ENCODE data around the gene RPTOR.
A peak's percentile ranks its signal among the peaks of the same experiment; 100 is the strongest.

The RPTOR gene

DNA sequence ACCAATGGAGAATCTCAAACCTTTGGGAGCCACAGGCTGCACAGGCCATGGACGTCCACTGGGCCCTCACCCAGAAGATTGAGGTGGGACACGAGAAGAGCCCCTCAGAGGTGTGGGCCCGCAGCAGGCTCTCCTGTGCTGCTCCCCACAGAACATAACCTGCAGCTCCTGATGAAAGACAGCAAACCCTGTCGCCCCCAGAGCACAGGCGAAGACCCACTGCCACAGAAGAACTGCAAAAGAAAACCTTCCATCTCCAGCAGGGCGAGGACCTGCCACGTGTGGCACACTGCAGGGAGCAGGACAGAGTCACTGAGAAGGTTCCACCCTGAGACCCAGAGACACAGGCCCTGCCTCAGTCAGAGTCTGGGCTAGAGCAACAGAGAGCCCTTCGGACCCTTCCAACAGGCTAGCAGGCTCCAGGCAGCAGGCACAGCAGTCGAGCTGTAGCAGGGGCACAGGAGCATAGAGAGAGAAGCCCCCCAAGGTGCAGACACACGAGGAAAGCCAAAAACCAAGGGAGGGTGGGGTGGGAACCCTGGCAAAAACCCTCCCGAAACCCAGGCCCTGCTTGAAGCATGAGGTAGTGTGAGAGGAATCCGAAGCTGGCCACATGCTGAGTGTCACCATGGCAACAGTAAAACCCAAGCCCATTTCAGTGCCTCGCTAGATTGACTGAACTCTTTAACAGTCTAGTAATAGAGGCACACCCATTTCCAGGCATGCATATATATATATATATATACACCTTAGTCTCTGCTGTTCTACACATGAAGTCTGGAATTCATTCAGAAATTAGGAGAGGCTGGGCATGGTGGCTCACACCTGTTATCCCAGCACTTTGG is 387.0 kb downstream of the RPTOR start:
- ATAC-seq (replicated peaks; ENCODE audit: extremely low read depth, poor library complexity, severe bottlenecking) (no peak), DNase-seq (ENCODE audit: low spot score in 2 of 2) (no peak)
- no peak overlapping the region for H3K4me3 Mint-ChIP-seq
- no peaks in the 10 kb centered on the region for H3K9me3 Mint-ChIP-seq
- H3K4me1 Mint-ChIP-seq: peaks cover 10% of the 10 kb centered on the region
- peaks cover 17% of the 10 kb centered on the region for H3K36me3 Mint-ChIP-seq (ENCODE audit: insufficient read depth)
- H3K27me3 Mint-ChIP-seq: no peaks in the 10 kb centered on the region
- H3K27ac Mint-ChIP-seq (ENCODE audit: low read depth): no peak overlapping the region

DNA sequence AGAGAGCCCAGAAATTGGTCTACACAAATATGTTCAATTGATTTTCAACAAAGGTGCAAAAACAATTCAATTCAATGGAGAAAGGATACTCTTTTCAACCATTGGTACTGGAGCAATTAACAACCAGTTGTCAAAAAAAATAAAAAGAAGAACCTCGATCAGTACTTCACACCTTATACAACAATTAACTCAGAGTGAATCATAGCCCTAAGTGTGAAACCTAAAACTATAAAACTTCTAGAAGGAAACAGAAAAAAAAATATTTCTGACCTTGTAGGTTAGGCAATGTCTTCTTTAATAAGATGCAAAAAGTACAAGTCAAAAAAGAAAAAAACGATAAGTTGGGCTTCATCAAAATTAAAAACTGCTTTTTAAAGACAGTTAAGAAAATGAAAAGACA is 390.9 kb downstream of the RPTOR start:
- Mint-ChIP-seq H3K4me3 (peak overlapping the region; percentile 50), H3K27me3 (no peaks in the 10 kb centered on the region), H3K36me3 (ENCODE audit: insufficient read depth) (peaks cover 13% of the 10 kb centered on the region), H3K4me1 (peaks cover 39% of the 10 kb centered on the region), H3K9me3 (no peaks in the 10 kb centered on the region), H3K27ac (ENCODE audit: low read depth) (peak overlapping the region; percentile 26)
- DNase-seq (ENCODE audit: low spot score in 2 of 2) (no peak), ATAC-seq (replicated peaks; ENCODE audit: extremely low read depth, poor library complexity, severe bottlenecking) (peak; percentile 52)

DNA sequence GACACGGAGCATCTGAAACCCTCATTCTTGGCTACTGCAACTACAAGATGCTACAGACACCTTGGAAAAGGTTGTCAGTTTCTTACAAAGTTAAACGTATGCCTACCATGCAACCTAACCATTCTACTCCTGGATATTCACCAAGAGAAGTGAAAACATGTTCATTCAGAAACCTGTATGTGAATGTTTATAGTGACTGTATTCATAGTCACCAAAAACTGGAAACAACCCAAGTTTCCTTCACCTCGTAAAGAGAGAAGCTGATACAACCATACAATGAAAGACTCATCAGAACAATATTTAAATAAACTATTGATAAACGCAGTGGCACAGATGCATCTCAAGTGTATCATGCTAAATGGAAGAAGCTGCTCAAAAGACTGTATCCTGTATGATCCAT is 391.6 kb downstream of the RPTOR start:
- no peak overlapping the region for H3K4me3 Mint-ChIP-seq
- H3K9me3 Mint-ChIP-seq: no peaks in the 10 kb centered on the region
- H3K27ac Mint-ChIP-seq (ENCODE audit: low read depth): no peak overlapping the region
- no peaks in the 10 kb centered on the region for H3K27me3 Mint-ChIP-seq
- H3K4me1 Mint-ChIP-seq: peaks cover 39% of the 10 kb centered on the region
- ATAC-seq (replicated peaks; ENCODE audit: extremely low read depth, poor library complexity, severe bottlenecking) (no peak), DNase-seq (ENCODE audit: low spot score in 2 of 2) (no peak)
- peaks cover 11% of the 10 kb centered on the region for H3K36me3 Mint-ChIP-seq (ENCODE audit: insufficient read depth)

DNA sequence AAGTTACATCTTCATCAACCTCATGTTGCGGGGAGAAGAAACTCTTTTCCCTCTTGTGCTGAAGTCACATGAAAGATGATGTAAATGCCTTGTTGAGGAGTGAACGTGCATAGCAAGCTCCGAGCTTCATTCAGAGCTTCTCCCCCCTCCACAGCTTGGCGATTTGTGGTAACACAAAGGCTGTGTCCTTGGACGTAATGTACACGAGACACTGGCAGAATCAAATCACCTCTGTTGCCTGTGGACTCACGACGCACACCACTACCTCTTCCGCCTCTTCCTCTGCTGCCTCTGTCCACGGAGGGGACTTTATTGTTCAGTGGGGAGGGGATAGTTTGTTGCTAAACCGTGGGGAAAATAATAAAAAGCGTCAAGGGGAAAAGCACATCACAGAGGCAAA is 392.1 kb downstream of the RPTOR start:
- ATAC-seq (replicated peaks; ENCODE audit: extremely low read depth, poor library complexity, severe bottlenecking) (no peak), DNase-seq (ENCODE audit: low spot score in 2 of 2) (no peak)
- peaks cover 39% of the 10 kb centered on the region for H3K4me1 Mint-ChIP-seq
- H3K36me3 Mint-ChIP-seq (ENCODE audit: insufficient read depth): peaks cover 8% of the 10 kb centered on the region
- H3K27ac Mint-ChIP-seq (ENCODE audit: low read depth): no peak overlapping the region
- no peaks in the 10 kb centered on the region for H3K27me3 Mint-ChIP-seq
- no peaks in the 10 kb centered on the region for H3K9me3 Mint-ChIP-seq
- no peak overlapping the region for H3K4me3 Mint-ChIP-seq

DNA sequence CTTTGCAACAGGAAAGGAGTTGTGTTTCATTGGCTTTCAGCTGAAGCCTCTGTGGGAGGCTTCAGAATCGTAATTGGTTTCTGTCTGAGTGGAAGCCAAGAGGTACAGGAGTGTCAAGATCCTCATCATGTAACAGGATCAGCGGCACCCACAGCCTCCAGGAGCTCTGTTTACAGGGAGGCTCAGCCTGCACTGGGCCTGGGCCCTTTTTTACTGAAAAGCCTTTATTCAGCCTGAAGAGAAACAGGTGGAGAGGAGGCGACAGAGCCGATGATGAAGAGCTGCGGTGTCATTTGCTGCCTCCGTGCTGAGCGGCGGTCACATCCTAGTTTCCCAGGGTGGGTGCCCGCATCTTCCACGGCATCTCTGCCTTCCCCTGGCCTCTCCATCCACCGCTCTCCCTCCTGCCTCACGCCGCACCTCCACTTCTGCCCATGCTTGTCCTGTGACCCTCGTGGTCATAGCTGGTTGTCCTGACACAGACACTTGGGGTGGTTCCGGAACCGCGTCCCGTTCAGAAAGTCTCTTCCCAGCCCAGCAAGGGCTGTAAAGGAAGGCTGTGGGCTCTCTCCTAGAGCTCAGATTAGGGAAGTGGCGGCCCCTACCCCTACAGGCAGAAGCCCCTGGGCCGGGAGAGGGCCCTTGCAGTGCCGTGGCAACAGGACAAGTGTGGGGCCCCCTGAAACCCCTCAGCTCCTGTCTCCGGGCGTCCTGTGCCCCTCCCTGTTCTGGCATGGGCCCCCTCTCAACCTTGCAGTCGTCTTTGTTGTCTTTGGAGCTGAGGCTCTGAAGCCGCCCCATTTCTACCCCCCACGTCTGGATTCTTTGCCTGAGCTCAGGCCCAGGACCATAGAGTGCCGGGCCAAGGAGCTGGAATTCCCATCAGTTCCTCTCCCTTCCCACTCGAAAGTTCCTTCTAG is 393.1 kb downstream of the RPTOR start:
- H3K36me3 Mint-ChIP-seq (ENCODE audit: insufficient read depth): peaks cover 12% of the 10 kb centered on the region
- H3K27me3 Mint-ChIP-seq: no peaks in the 10 kb centered on the region
- ATAC-seq (replicated peaks; ENCODE audit: extremely low read depth, poor library complexity, severe bottlenecking): no peak
- no peaks in the 10 kb centered on the region for H3K9me3 Mint-ChIP-seq
- H3K27ac Mint-ChIP-seq (ENCODE audit: low read depth): peak overlapping the region; percentile 71
- no peak for DNase-seq (ENCODE audit: low spot score in 2 of 2)
- H3K4me3 Mint-ChIP-seq: peak overlapping the region; percentile 46
- peaks cover 39% of the 10 kb centered on the region for H3K4me1 Mint-ChIP-seq

DNA sequence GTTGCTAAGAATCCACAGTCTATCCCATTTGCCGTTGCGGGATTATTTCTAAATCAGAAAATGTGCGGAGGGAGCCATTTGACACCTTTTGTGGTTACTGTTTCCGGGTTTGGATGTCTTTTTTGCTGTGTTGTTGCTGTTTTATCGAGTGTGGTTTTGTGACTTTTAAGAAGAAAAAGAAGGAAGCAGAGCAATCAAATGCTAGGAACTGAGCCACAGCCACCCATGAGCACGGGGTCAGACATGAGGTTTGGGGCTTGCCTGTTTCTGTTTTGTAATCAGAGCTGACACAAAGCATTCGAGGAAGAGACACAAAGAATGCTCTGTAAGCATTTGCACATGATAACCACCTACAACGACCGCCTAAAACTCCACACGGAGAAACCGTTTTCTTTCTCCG is 393.9 kb downstream of the RPTOR start:
- Mint-ChIP-seq H3K9me3 (no peaks in the 10 kb centered on the region), H3K27ac (ENCODE audit: low read depth) (peak overlapping the region; percentile 71), H3K4me3 (peak overlapping the region; percentile 46), H3K36me3 (ENCODE audit: insufficient read depth) (peaks cover 13% of the 10 kb centered on the region), H3K4me1 (peaks cover 39% of the 10 kb centered on the region), H3K27me3 (no peaks in the 10 kb centered on the region)
- DNase-seq (ENCODE audit: low spot score in 2 of 2) (no peak), ATAC-seq (replicated peaks; ENCODE audit: extremely low read depth, poor library complexity, severe bottlenecking) (peak; percentile 43)

DNA sequence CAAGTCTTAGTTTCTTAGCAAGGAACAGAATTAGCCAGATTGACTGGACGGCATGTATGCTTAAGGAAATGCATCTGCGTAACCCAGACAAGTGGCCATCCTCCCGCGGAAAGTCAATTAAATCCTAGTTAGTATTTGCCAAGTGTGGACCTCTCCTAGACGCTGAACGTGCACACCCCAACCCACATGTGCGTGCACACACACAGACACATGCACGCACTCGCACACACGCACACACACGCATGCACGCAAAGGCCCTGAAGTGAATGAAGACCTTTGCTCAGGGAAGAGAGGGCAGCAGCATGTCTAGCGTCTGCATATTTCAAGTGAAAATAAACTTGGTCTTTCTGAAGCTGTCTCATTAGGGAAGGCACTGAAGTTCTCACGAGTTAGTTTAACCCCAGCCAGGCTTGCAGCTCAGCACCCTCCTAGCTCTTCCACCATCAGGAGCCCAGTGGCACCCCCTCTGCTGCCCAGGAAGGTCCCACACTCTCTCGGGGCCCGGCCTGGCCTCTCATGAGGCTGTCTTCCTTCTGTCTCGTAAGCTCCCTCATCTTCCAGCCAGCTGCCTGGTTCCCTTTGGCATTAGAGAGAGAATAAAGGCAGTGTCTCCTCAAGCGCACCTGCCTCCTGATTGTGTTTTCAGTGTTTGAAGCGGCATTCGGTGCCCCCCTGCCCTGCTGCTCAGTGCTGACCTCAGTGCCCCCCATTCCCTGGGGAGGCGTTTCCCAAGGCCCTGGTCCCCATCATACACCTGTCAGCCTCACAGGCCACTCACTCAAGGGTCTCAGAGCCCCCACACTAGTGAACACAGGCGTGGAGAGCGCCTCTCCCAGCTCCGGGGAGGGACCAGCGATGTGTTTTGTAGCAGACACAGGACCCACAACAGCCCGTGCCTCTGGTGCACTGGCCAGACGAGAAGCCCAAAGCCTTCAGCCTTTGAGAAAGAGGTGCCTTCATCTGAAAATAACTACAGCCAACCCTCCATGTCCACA is 394.8 kb downstream of the RPTOR start:
- H3K4me3 Mint-ChIP-seq: no peak overlapping the region
- H3K27me3 Mint-ChIP-seq: no peaks in the 10 kb centered on the region
- H3K27ac Mint-ChIP-seq (ENCODE audit: low read depth): no peak overlapping the region
- H3K36me3 Mint-ChIP-seq (ENCODE audit: insufficient read depth): peaks cover 11% of the 10 kb centered on the region
- H3K9me3 Mint-ChIP-seq: no peaks in the 10 kb centered on the region
- peaks cover 39% of the 10 kb centered on the region for H3K4me1 Mint-ChIP-seq
- ATAC-seq (replicated peaks; ENCODE audit: extremely low read depth, poor library complexity, severe bottlenecking): no peak
- no peak for DNase-seq (ENCODE audit: low spot score in 2 of 2)

DNA sequence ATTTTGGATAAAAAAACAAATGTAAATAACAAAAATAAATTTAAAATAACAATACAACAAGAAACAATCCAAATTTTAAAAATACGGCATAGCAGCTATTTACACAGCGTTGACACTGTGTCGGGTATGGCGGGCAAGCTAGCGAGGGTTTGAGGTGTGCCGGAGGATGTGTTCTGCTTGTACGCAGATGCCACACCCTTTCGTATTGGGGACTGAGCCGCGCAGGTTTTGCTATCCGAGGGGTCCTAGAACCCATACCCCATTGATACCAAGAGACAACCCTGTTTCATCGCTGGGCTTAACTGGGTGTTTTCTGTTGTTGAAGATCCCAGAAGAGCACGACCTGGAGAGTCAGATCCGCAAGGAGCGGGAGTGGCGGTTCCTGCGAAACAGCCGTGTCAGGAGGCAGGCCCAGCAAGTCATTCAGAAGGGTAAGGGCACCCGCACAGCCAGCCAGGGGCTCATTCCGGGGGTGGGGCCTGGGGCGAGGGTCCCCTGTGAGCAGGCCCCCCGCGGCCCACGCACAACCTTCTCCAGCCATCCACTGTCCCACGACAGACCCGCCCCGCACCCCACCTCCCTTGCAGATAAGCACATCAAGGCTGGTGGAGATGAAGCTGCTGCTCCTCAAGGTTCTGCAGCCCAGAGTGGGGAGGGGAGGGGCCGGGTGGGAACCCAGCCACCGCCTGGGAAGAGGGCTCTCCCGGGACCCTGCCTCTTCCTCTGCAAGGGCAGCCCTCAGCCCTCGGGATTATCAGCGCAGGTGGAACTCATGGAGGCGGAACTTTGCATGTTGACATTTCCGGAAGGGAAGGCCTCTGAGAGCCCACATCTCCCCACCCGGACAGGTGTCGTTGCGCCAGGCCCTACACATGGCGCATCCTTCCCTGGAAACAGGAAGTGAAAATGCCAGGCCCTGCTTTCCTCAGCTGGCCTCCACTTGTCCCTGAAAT is 395.8 kb downstream of the RPTOR start:
- H3K36me3 Mint-ChIP-seq (ENCODE audit: insufficient read depth): peaks cover 14% of the 10 kb centered on the region
- ATAC-seq (replicated peaks; ENCODE audit: extremely low read depth, poor library complexity, severe bottlenecking): no peak
- H3K4me3 Mint-ChIP-seq: peak overlapping the region; percentile 25
- H3K27me3 Mint-ChIP-seq: no peaks in the 10 kb centered on the region
- H3K27ac Mint-ChIP-seq (ENCODE audit: low read depth): no peak overlapping the region
- H3K4me1 Mint-ChIP-seq: peaks cover 34% of the 10 kb centered on the region
- no peak for DNase-seq (ENCODE audit: low spot score in 2 of 2)
- no peaks in the 10 kb centered on the region for H3K9me3 Mint-ChIP-seq

DNA sequence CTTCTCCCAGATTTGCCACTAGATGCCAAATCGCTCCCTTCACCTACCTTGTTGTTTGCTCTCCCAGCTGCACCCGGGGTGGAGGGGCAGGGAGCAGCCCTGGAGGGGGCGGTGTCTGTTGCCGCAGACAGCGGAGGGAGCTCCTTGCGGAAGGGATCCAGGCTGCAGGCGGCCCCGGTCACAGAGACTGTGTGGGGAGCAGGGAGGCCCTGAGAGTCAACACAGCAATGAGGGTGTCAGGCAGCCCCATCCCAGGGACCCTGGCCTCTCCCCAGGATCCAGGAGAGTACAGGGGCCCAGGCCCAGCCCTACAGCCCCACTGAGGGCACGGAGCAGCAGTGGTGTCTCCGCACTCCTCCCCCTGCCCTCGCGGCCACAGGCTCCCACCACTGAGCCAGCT is 396.5 kb downstream of the RPTOR start:
- Mint-ChIP-seq H3K27me3 (no peaks in the 10 kb centered on the region), H3K4me1 (peaks cover 28% of the 10 kb centered on the region), H3K9me3 (no peaks in the 10 kb centered on the region), H3K36me3 (ENCODE audit: insufficient read depth) (peaks cover 18% of the 10 kb centered on the region), H3K27ac (ENCODE audit: low read depth) (no peak overlapping the region), H3K4me3 (peak overlapping the region; percentile 25)
- no peak for ATAC-seq (replicated peaks; ENCODE audit: extremely low read depth, poor library complexity, severe bottlenecking)
- DNase-seq (ENCODE audit: low spot score in 2 of 2): no peak

DNA sequence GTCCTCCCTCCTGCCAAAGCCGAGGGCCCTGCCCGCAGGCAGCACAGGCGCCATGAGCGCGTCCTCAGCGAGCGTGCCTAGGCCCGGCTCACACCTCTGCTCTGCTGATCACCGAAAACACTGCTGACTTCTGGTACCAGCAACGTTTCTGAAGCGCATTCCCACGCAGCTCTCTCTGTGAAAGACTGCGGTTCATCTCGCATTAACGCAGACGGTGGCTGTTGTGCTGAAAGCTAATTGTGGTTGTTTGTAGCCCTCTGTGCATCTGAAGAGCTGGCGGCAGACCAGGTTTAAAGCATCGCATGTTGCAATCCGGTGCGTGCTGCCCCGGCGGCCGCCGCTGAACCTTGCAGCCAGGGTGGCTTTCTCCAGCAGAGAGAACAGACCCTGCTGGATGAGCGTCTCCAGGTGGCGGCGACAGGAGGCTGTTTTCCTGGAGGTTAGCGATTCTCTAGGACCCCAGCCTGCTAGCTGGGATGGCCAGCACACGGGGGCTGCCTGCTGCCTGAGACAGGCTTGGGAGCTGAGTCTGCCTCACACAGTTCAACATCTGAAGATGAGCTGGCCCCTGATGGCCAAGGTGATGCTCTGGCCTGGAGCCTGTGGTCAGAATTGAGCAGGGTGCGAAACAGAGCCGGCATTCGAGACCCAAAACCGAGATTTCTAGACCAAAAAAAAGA is 397.2 kb downstream of the RPTOR start:
- H3K27ac Mint-ChIP-seq (ENCODE audit: low read depth): peak overlapping the region; percentile 29

More for the DNA sequence above, 397.2 kb downstream of the RPTOR start:
- ATAC-seq (replicated peaks; ENCODE audit: extremely low read depth, poor library complexity, severe bottlenecking) (no peak), DNase-seq (ENCODE audit: low spot score in 2 of 2) (no peak)
- no peaks in the 10 kb centered on the region for H3K27me3 Mint-ChIP-seq
- H3K4me1 Mint-ChIP-seq: peaks cover 29% of the 10 kb centered on the region
- no peaks in the 10 kb centered on the region for H3K9me3 Mint-ChIP-seq
- H3K4me3 Mint-ChIP-seq: no peak overlapping the region
- peaks cover 18% of the 10 kb centered on the region for H3K36me3 Mint-ChIP-seq (ENCODE audit: insufficient read depth)

Measured in central memory CD8-positive, alpha-beta T cell (primary cell).